OCI-LY7 (cell line): ENCODE measurements around the gene GAMT. TPM values are rescaled to one million over a fixed set of nuclear protein-coding genes. Genes with fewer than 3 reads are reported as not detected.

ENCODE experiments used
- BruUV-seq: library from RNA; stranded (reverse); fragments of 400-500 nt; replicated peaks from 2 replicates; lab custom pipeline; 2021; lab: Mats Ljungman, UMichigan
- CTCF ChIA-PET: fragments of 300-600 bp; sonication (Branson Sonifier 250); formaldehyde crosslinking; loops from one replicate; lab custom pipeline; 2022; ENCODE audit warnings: antibody characterized with exemption; ENCODE audit not compliant: unreplicated experiment; lab: Charles Lee
- POLR2A ChIA-PET: fragments of 300-600 bp; sonication (Branson Sonifier 250); formaldehyde crosslinking; loops from one replicate; lab custom pipeline; 2022; ENCODE audit warnings: antibody characterized with exemption; lab: Charles Lee
- DNase-seq: peaks from one replicate; pipeline ENCODE4 v3.0.0-alpha.2; 2015; ENCODE audit warnings: low spot score
- H2AFZ ChIP-seq: fragments of 200-600 bp; sonication (generic), shearing (Covaris generic); 2 replicates; pipeline ENCODE4 v1.6.1; 2014; ENCODE audit warnings: mild to moderate bottlenecking, antibody characterized with exemption, low read length, moderate library complexity
- H3K27ac ChIP-seq: fragments of 200-600 bp; sonication (generic); 2 replicates; pipeline ENCODE4 v1.5.1; 2014; ENCODE audit warnings: mixed run types, low read depth, mild to moderate bottlenecking, moderate library complexity, low read length, inconsistent platforms; ENCODE audit not compliant: poor library complexity, severe bottlenecking
- H3K36me3 ChIP-seq: fragments of 200-600 bp; sonication (generic); 2 replicates; pipeline ENCODE4 v1.6.1; 2014; ENCODE audit warnings: mild to moderate bottlenecking, antibody characterized with exemption, low read length, moderate library complexity, mixed read lengths; ENCODE audit not compliant: insufficient read depth
- H3K4me1 ChIP-seq: fragments of 200-600 bp; sonication (generic); 2 replicates; pipeline ENCODE4 v1.5.1; 2014; ENCODE audit warnings: mild to moderate bottlenecking, low read length; ENCODE audit not compliant: insufficient read depth, poor library complexity, severe bottlenecking
- H3K4me2 ChIP-seq: fragments of 200-600 bp; sonication (generic); 2 replicates; pipeline ENCODE4 v1.6.1; 2014; ENCODE audit warnings: mild to moderate bottlenecking, low read length
- H3K4me3 ChIP-seq: fragments of 200-600 bp; sonication (generic); 2 replicates; pipeline ENCODE4 v1.5.1; 2014; ENCODE audit warnings: mild to moderate bottlenecking, low read depth, low read length; ENCODE audit not compliant: poor library complexity, severe bottlenecking
- H3K79me2 ChIP-seq: fragments of 200-600 bp; sonication (generic); 2 replicates; pipeline ENCODE4 v1.6.1; 2016; ENCODE audit warnings: low read depth, mild to moderate bottlenecking, low read length, moderate library complexity, mixed read lengths; ENCODE audit not compliant: insufficient read depth
- H3K9me2 ChIP-seq: fragments of 200-600 bp; sonication (generic); 2 replicates; pipeline ENCODE4 v1.6.1; 2016; ENCODE audit warnings: mild to moderate bottlenecking, low read length, mixed read lengths; ENCODE audit not compliant: insufficient read depth
- H3K9me3 ChIP-seq: fragments of 200-600 bp; sonication (generic); 2 replicates; pipeline ENCODE4 v1.6.1; 2014; ENCODE audit warnings: mild to moderate bottlenecking, mixed run types, low read length, mixed read lengths
- H4K20me1 ChIP-seq: fragments of 200-600 bp; sonication (generic); 2 replicates; pipeline ENCODE4 v1.6.1; 2014; ENCODE audit warnings: mild to moderate bottlenecking, antibody characterized with exemption, low read length, moderate library complexity, mixed read lengths; ENCODE audit not compliant: insufficient read depth
- CTCF ChIP-seq: fragments of 200-600 bp; sonication (generic); conservative IDR thresholded peaks from 2 replicates; pipeline ENCODE4 v1.5.1; 2014; ENCODE audit warnings: mild to moderate bottlenecking, antibody characterized with exemption, low read length, moderate library complexity, mixed read lengths
- EZH2phosphoT487 ChIP-seq: fragments of 200-600 bp; sonication (generic); IDR thresholded peaks from 2 replicates; pipeline ENCODE4 v1.6.1; 2018; ENCODE audit warnings: low read depth, borderline replicate concordance, mild to moderate bottlenecking, mixed run types, antibody characterized with exemption, low read length, moderate library complexity, mixed read lengths
- intact Hi-C: fragments of 100-400 bp; cut with micrococcal nuclease; formaldehyde crosslinking; loops from one replicate; pipeline ENCODE4 v1.10.0; 2022; ENCODE audit not compliant: unreplicated experiment
- total RNA-seq, 2 experiments: library from RNA; depleted of rRNA in 1 of 2; stranded (reverse); fragments of >200 nt in 1 of 2; shearing (Covaris generic) in 1 of 2; gene quantifications; 2 replicates each; pipeline ENCODE4 v1.2.3, GENCODE V29; 2014 to 2022

The GAMT gene
- total RNA-seq, 2 experiments from 2014 or later = 14.4 to 27.5 TPM

- no peak overlapping the region for H3K27ac ChIP-seq
- DNase-seq = no peak
- peaks cover 51% of the 10 kb centered on the region for H3K36me3 ChIP-seq
- TF ChIP-seq EZH2phosphoT487 (no peak), CTCF (no peak)
- POLR2A ChIA-PET = no interaction called here
- peaks cover 9% of the 10 kb centered on the region for H3K4me1 ChIP-seq
- CTCF ChIA-PET = no interaction called here
- no peaks in the 10 kb centered on the region for H3K9me2 ChIP-seq
- H2AFZ ChIP-seq = no peak overlapping the region
- intact Hi-C loops = no loop called here
- no peaks in the 10 kb centered on the region for H3K9me3 ChIP-seq
- BruUV-seq = no TSS peak
- H4K20me1 ChIP-seq = no peaks in the 10 kb centered on the region
- H3K4me3 ChIP-seq = no peak overlapping the region
- H3K4me2 ChIP-seq = no peak overlapping the region
- no peaks in the 10 kb centered on the region for H3K79me2 ChIP-seq
Observed at GRCh38 chr19:1396019-1396767, 5.1 kb downstream of the GAMT start.

- ChIA-PET CTCF (no interaction called here), POLR2A (no interaction called here)
- H3K9me2 ChIP-seq = no peaks in the 10 kb centered on the region
- no peak overlapping the region for H3K4me3 ChIP-seq
- TF ChIP-seq CTCF (no peak), EZH2phosphoT487 (no peak)
- BruUV-seq = no TSS peak
- H4K20me1 ChIP-seq = no peaks in the 10 kb centered on the region
- no peak overlapping the region for H3K27ac ChIP-seq
- peaks cover 1% of the 10 kb centered on the region for H3K4me1 ChIP-seq
- no peak overlapping the region for H2AFZ ChIP-seq
- H3K79me2 ChIP-seq = no peaks in the 10 kb centered on the region
- no peaks in the 10 kb centered on the region for H3K9me3 ChIP-seq
- no peak for DNase-seq
- intact Hi-C loops = no loop called here
- H3K36me3 ChIP-seq = peaks cover 59% of the 10 kb centered on the region
- no peak overlapping the region for H3K4me2 ChIP-seq
Observed at GRCh38 chr19:1395194-1396018, 5.9 kb downstream of the GAMT start.
